DND-41 (cell line): Measurements from ENCODE around the gene FNDC3B.

Source experiments
- EZH2 ChIP-seq: IDR thresholded peaks from 3 replicates; pipeline ENCODE4 v1.6.1; 2012; ENCODE audit warnings: borderline replicate concordance, low read depth, mild to moderate bottlenecking, moderate library complexity, low read length, inconsistent platforms; ENCODE audit not compliant: severe bottlenecking
- TF ChIP-seq, protein P1 (sequence below): IDR thresholded peaks from 2 replicates; pipeline ENCODE4 v1.5.1; 2012; ENCODE audit warnings: borderline replicate concordance, low read length, moderate library complexity, mild to moderate bottlenecking; ENCODE audit not compliant: poor library complexity, severe bottlenecking; ENCODE audit errors: extremely low read depth

DNA sequence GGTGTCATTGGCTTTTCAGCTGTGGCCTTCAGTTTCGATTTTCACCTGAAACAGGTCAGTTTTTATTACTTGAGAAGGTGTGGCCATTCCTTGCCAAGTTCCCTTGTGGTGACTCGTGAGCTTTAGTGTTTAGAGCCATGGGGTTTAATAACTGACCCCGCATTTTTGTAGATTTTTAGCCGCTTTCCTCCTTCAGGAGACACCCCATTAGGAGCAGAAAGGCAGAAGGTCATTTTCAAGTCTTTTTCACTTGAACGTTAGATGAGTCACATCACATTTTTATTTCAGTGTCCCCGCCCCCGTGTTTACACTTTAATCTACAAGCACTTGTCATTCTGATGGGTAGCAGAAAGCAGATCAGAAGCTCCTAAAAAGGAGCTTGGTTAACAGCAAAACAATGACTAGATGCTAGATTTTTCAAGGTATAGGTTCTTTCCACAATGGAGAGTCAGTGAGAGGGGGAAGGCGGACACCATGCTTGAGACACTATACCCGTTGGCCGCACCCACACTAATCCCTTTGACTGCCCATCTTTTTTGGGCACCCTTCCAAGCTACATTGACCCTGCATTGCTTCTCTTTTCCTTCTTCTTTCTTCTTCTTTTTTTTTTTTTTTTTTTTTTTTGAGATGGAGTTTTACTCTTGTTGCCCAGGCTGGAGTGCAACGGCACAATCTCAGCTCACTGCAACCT, 276.2 kb downstream of the FNDC3B start:
- TF ChIP-seq, protein P1, sequence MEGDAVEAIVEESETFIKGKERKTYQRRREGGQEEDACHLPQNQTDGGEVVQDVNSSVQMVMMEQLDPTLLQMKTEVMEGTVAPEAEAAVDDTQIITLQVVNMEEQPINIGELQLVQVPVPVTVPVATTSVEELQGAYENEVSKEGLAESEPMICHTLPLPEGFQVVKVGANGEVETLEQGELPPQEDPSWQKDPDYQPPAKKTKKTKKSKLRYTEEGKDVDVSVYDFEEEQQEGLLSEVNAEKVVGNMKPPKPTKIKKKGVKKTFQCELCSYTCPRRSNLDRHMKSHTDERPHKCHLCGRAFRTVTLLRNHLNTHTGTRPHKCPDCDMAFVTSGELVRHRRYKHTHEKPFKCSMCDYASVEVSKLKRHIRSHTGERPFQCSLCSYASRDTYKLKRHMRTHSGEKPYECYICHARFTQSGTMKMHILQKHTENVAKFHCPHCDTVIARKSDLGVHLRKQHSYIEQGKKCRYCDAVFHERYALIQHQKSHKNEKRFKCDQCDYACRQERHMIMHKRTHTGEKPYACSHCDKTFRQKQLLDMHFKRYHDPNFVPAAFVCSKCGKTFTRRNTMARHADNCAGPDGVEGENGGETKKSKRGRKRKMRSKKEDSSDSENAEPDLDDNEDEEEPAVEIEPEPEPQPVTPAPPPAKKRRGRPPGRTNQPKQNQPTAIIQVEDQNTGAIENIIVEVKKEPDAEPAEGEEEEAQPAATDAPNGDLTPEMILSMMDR, result no peak
- no peak for TF ChIP-seq EZH2
